MCF 10A (cell line): Measurements from ENCODE around the gene AOC2. TPM values are rescaled to one million over a fixed set of nuclear protein-coding genes. Genes with fewer than 3 reads are reported as not detected.

Source experiments
- BruUV-seq: library from RNA; stranded (reverse); fragments of 400-500 nt; replicated peaks from 2 replicates; lab custom pipeline; 2021; lab: Mats Ljungman, UMichigan
- CTCF ChIA-PET: fragments of 300-600 bp; sonication (Branson Sonifier 250); formaldehyde crosslinking; extraction: SDS; loops from one replicate; lab custom pipeline; 2021; ENCODE audit warnings: antibody characterized with exemption, inconsistent platforms; lab: Yijun Ruan, JAX
- POLR2A ChIA-PET: fragments of 300-600, 350-650 bp; sonication (Branson Sonifier 250); formaldehyde crosslinking; extraction: SDS; loops from one replicate; lab custom pipeline; 2020; ENCODE audit warnings: antibody characterized with exemption, inconsistent platforms; lab: Yijun Ruan, JAX
- DNase-seq: peaks from one replicate; pipeline ENCODE4 v3.0.0-alpha.2; 2018; ENCODE audit not compliant: unreplicated experiment
- H3K27ac Mint-ChIP-seq: one replicate; pipeline ENCODE4 v1.8.0; 2022; ENCODE audit warnings: mild to moderate bottlenecking, low read depth, mixed read lengths; ENCODE audit not compliant: unreplicated experiment
- H3K27me3 Mint-ChIP-seq: one replicate; pipeline ENCODE4 v1.8.0; 2022; ENCODE audit warnings: mixed read lengths; ENCODE audit not compliant: insufficient read depth, unreplicated experiment
- H3K36me3 Mint-ChIP-seq: one replicate; pipeline ENCODE4 v1.8.0; 2022; ENCODE audit warnings: mild to moderate bottlenecking, moderate library complexity, mixed read lengths; ENCODE audit not compliant: insufficient read depth, unreplicated experiment
- H3K4me1 Mint-ChIP-seq: one replicate; pipeline ENCODE4 v1.8.0; 2022; ENCODE audit warnings: mixed read lengths; ENCODE audit not compliant: insufficient read depth, unreplicated experiment
- H3K4me3 Mint-ChIP-seq: one replicate; pipeline ENCODE4 v1.8.0; 2022; ENCODE audit warnings: mild to moderate bottlenecking, moderate library complexity, mixed read lengths; ENCODE audit not compliant: unreplicated experiment
- H3K9me3 Mint-ChIP-seq: one replicate; pipeline ENCODE4 v1.8.0; 2022; ENCODE audit warnings: mixed read lengths; ENCODE audit not compliant: unreplicated experiment
- intact Hi-C: fragments of 100-400 bp; cut with micrococcal nuclease; formaldehyde crosslinking; loops from 2 replicates; pipeline ENCODE4 v1.14.1; 2022
- total RNA-seq: library from RNA; stranded (reverse); gene quantifications from 2 replicates; pipeline ENCODE4 v1.2.3, GENCODE V29; 2022
- TF ChIP-seq, protein P1 (sequence below): fragments of 200-600 bp; IDR thresholded peaks from one replicate; pipeline ENCODE4 v1.8.0; 2022; ENCODE audit warnings: antibody characterized with exemption, mild to moderate bottlenecking; ENCODE audit not compliant: unreplicated experiment

The AOC2 gene
- total RNA-seq, 1 experiment from 2014 or later, result 2.6 TPM

DNA sequence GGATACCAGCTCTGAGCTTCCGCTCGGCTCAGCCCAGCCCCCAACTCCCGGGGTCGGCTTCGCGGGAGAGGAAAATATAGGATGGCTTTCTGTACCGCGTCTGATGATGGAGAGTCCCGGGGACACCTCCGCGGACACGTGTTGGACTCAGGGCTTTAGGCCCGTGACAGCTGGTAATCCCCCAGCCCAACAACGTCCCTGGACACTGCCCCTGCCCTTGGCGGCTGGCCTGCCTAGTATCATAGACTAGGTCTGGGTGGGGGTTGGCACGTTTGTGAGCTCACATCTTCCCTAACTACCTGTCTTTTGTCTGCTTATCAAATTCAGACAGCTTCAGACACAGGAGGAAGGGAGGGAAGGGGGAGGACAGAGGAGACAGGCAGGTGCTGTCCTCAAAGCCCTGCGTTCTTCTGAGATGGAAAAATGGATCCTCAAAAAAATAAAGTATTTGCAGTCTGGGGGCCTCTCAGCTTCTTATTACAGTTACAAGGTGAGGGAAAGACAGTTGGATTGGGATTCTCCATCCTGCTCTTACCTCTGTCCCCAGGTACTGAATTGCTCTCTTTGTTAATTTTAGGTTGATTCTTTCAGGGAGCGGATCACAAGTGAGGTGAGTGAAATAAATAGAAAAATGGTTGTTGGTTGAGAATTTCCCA, 10.5 kb upstream of the AOC2 start:
- TSS peak; percentile 56 for BruUV-seq
- Mint-ChIP-seq H3K36me3 (peaks cover 40% of the 10 kb centered on the region), H3K4me3 (peak overlapping the region; percentile 96), H3K27me3 (no peaks in the 10 kb centered on the region), H3K9me3 (no peaks in the 10 kb centered on the region), H3K4me1 (peaks cover 25% of the 10 kb centered on the region), H3K27ac (peak overlapping the region; percentile 99)
- intact Hi-C loops, result no loop called here
- ChIA-PET POLR2A (interaction anchor here (0.6 to 5.5 kb wide), 25 partner anchors 11 to 1175 kb away, joined by 3 to 128 read pairs (median 4); partner anchors contain the start of genes BECN1, BRCA1, NAGLU and PSMC3IP), CTCF (interaction anchor here (0.6 to 3.8 kb wide), 8 partner anchors 9 to 321 kb away, joined by 3 to 18 read pairs (median 4); partner anchors contain the start of gene BECN1)
- no peak for DNase-seq
- TF ChIP-seq, protein P1, sequence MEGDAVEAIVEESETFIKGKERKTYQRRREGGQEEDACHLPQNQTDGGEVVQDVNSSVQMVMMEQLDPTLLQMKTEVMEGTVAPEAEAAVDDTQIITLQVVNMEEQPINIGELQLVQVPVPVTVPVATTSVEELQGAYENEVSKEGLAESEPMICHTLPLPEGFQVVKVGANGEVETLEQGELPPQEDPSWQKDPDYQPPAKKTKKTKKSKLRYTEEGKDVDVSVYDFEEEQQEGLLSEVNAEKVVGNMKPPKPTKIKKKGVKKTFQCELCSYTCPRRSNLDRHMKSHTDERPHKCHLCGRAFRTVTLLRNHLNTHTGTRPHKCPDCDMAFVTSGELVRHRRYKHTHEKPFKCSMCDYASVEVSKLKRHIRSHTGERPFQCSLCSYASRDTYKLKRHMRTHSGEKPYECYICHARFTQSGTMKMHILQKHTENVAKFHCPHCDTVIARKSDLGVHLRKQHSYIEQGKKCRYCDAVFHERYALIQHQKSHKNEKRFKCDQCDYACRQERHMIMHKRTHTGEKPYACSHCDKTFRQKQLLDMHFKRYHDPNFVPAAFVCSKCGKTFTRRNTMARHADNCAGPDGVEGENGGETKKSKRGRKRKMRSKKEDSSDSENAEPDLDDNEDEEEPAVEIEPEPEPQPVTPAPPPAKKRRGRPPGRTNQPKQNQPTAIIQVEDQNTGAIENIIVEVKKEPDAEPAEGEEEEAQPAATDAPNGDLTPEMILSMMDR, result no peak

GRCh38 chr17:42835732-42836131, 8.6 kb upstream of the AOC2 start:
- POLR2A ChIA-PET, result interaction anchor here (0.7 to 5.5 kb wide), 6 partner anchors 9 to 163 kb away, joined by 3 to 128 read pairs (median 6); partner anchors contain the start of genes AOC2, BECN1 and RPL27
- Mint-ChIP-seq H3K9me3 (no peaks in the 10 kb centered on the region), H3K27me3 (no peaks in the 10 kb centered on the region), H3K27ac (peak overlapping the region; percentile 99), H3K4me3 (peak overlapping the region; percentile 96), H3K4me1 (peaks cover 25% of the 10 kb centered on the region), H3K36me3 (peaks cover 58% of the 10 kb centered on the region)
- no peak for DNase-seq
- no TSS peak for BruUV-seq
- CTCF ChIA-PET, result interaction anchor here (0.6 to 3.8 kb wide), 6 partner anchors 12 to 190 kb away, joined by 3 to 18 read pairs (median 3); partner anchors contain the start of gene BECN1
- TF ChIP-seq, protein P1, result no peak
- intact Hi-C loops, result no loop called here

DNA sequence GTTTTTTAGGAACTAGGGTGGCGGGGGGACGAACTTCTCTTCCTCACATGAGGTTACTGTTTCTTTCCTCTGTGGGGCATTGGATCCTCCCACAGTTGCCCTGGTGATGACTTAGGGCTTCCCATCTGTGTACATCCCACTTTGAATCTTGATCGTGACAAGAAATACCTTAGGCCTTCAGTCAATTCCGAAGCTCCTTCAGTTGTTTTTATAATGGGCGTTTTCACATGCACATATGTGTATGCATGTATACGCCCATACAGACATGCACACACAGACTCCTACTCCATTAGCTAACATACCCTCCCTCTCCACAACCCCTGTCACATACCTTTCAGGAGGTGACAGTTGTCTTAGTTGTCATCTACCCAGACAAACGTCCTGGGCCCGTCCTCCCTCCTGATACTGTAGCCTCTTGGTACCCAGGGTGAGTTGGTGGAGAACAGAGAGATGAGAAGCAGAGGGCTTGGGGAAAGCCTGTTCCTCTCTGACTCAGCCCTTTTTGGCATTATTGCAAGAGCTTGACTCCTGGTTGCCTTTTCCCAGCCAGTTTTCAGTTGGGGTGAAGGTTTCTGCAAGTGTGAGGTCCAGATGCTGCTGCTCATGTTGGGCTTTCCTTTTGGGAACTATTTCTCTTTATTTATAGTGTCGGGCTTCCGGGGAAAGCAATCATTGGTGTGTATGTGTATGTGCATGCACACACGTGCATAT, 2.2 kb upstream of the AOC2 start:
- BruUV-seq, result TSS peak; percentile 27
- CTCF ChIA-PET, result interaction anchor here (0.6 to 5.0 kb wide), 10 partner anchors 9 to 160 kb away, joined by 3 to 60 read pairs (median 4); partner anchors contain the start of gene PSME3
- H3K27me3 Mint-ChIP-seq, result no peaks in the 10 kb centered on the region

More for the DNA sequence above, 2.2 kb upstream of the AOC2 start:
- TF ChIP-seq, protein P1, result no peak
- no peak overlapping the region for H3K27ac Mint-ChIP-seq
- DNase-seq, result no peak
- H3K4me3 Mint-ChIP-seq, result no peak overlapping the region
- peaks cover 13% of the 10 kb centered on the region for H3K4me1 Mint-ChIP-seq
- intact Hi-C loops, result loop anchor here (2.0 kb wide), 1 partner anchor 87 kb away; no protein-coding TSS in a partner anchor
- H3K36me3 Mint-ChIP-seq, result peaks cover 77% of the 10 kb centered on the region
- POLR2A ChIA-PET, result interaction anchor here (0.6 to 2.6 kb wide), 5 partner anchors 10 to 121 kb away, joined by 3 to 8 read pairs (median 3); no protein-coding TSS in a partner anchor
- H3K9me3 Mint-ChIP-seq, result no peaks in the 10 kb centered on the region
